GM18519 (cell line): ENCODE data around the gene SYNPO.

Experiments
- ATAC-seq: cut with Tn5 transposase; IDR thresholded peaks from one replicate; pipeline ENCODE4 v1.9.1; 2021; ENCODE audit warnings: mild to moderate bottlenecking, moderate library complexity; ENCODE audit not compliant: unreplicated experiment, low FRiP score

SYNPO gene

GRCh38 chr5:150672884-150673275 is 32.4 kb downstream of the SYNPO start:
- no peak for ATAC-seq

GRCh38 chr5:150674341-150674821 is 33.9 kb downstream of the SYNPO start:
- no peak for ATAC-seq

DNA sequence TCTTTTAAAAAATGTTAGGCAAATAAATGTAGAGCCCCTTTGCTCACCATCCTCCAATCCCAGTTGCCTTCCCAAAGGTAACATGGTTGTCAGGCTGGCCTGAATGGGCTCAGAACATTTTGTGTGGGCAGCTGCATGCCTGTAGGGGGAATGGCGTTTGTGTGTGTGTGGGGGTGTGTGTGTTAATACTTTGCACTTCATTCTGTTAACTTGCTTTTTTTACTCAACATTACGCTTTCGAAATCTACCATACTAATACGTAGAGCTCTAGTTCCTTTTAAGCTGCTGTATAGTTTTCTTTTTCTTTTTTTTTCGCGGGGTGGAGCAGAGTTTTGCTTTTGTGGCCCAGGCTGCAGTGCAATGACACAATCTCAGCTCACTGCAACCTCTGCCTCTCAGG is 34.6 kb downstream of the SYNPO start:
- ATAC-seq = no peak

GRCh38 chr5:150676578-150676977 is 36.1 kb downstream of the SYNPO start:
- no peak for ATAC-seq

GRCh38 chr5:150689120-150689519 is 48.7 kb downstream of the SYNPO start:
- no peak for ATAC-seq

- ATAC-seq = no peak
These were observed 50.3 kb downstream of the SYNPO start for GRCh38 chr5:150690760-150691159.

DNA sequence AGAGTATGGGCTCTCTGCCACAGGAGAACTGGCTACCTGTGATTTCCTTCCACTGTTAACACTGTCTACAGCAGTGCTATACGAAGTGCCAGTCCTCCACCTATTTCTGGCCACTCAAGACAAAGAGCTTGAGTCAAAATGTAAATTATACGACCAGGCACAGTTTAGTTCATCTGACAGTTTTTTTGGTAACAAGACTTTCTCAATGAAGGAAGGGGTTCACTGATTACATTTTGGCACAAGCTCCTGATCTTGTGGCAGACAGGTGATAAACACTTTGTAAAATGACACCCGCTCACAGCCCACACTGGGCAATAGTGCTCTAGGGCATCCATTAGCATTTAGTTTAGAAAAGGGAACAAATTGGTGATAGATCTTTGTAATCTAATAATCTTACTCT is 51.8 kb downstream of the SYNPO start:
- no peak for ATAC-seq

GRCh38 chr5:150694612-150695011 is 54.2 kb downstream of the SYNPO start:
- no peak for ATAC-seq

DNA sequence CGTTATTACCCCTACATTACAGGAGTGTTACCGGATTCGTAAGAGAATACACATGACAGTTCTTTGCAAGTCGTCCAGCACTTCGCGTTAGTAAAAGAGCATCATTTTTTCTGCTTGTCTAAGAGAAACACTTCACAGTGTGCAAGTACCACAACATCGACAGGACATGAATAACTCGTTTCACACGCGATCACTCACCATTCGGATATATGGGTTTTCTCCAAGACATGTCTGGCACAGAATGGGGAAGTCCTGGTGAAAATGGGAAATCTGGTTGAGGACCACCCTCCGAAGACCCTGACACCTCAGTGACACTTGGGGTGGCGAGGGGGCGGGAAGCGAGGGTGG is 59.8 kb downstream of the SYNPO start:
- ATAC-seq = no peak

DNA sequence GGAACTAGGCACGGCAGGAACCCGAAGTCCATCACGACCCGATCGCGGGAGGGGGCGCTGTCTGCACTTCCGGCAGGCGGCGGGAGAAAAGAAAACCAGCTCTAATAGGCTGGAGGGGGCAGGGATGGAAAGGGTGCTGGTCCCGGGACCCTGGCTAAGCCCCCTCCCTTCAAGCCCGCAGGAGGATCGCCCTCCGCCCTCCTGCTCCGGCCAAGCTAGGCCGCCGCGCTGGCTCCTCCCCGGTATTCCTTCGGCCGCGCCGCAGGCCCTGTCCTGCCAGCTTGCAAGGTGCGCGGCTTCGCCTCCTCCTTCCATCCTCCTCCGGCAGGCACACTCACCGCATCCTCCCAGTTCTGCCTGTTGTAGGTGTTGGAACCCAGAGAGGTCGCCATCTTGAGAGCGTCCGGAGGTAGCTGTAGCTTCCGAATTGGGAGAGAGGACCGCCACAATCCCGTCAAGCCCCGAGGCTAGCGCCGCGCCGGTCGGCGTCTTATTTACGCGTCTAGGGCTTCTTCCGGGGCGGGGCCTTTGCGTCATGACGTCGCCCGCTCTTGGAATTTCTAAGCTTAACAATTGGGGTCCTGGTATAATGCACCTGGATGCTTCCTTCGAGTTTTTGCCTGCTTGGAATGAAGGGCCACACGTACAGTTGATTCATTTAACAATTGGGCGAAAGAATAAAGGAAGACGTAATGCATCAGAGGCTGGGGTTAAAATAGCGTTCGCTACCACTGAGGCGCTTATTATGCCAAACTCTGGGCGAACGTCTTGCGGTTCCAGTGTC is 60.3 kb downstream of the SYNPO start, which contains the start of gene RBM22:
RBM22 (minus strand) TSS at position 469 of the 784 bp plus-strand sequence; CDS start at position 392, 77 bp downstream.
- ATAC-seq = peak; percentile 90

DNA sequence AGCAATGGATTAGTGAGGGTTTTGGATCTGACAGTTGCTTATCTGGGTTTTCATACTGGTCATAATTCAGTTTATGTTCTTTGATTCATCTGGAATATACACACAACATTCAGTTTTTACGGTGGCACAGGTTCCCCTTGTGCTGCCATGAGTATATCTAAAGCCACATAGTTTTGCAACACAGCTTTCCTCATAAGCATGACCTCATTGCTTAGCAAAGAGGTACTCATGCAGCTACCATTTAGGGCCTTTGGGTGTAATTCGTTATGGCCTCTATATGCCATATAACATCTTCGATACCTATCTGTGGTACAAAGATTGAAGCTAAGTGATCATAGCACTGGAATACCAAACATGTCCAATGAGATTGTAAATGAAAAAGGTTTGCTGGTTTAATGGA is 63.3 kb downstream of the SYNPO start:
- ATAC-seq = no peak

DNA sequence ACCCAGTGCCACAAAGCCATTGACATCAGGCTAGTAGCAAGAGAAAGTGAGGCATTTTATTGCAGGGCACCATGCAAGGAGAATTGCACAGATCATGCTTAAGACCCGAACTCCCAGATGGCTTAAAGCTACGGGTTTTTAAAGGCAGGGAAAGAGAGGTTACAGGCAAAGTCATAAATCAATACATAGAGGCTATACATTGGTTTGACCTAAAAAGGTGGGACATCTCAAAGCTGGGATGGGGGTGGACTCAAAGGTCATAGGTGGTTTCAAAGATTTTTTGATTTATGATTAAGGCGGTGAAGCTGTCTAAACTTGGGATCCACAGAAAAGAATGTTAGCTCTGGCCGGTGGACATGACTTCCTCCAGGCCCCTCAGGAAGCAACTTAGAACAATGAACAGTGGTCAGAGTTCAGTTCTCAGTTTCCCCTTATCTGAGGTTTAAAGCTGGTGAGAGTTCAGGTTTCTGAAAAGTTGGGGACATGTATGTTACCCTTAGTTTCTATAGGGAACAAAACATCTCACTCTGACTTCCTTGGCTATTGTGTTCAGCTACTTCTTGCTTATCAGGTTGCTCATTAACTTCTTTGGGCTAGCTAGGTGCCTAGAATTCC is 66.4 kb downstream of the SYNPO start:
- ATAC-seq = no peak
